GM19452 (cell line): Measurements from ENCODE around the gene TMEM63C.
"Not testable (repeated sequence)": the region's sequence is repeated elsewhere in the genome, so short reads cannot be mapped to it uniquely, and the experiment has no call there.

Experiments used
- ATAC-seq: cut with Tn5 transposase; IDR thresholded peaks from one replicate; pipeline ENCODE4 v1.9.1; 2021; ENCODE audit not compliant: unreplicated experiment

TMEM63C gene

GRCh38 chr14:77275601-77276017 is 94.0 kb downstream of the TMEM63C start:
- ATAC-seq: no peak

GRCh38 chr14:77276295-77276935 is 94.8 kb downstream of the TMEM63C start:
- ATAC-seq: no peak

GRCh38 chr14:77276959-77277358 is 95.4 kb downstream of the TMEM63C start:
- no peak for ATAC-seq

GRCh38 chr14:77278461-77279230 is 97.0 kb downstream of the TMEM63C start:
- no peak for ATAC-seq

GRCh38 chr14:77279719-77280118 is 98.1 kb downstream of the TMEM63C start:
- no peak for ATAC-seq

GRCh38 chr14:77280921-77281320 is 99.3 kb downstream of the TMEM63C start:
- ATAC-seq: not testable (repeated sequence)

- ATAC-seq: no peak
Observed at GRCh38 chr14:77281852-77282410, 100.3 kb downstream of the TMEM63C start.

GRCh38 chr14:77284066-77284465 is 102.5 kb downstream of the TMEM63C start:
- ATAC-seq: no peak

- ATAC-seq: no peak
Observed at GRCh38 chr14:77284466-77284865, 102.9 kb downstream of the TMEM63C start.

GRCh38 chr14:77286576-77286975 is 105.0 kb downstream of the TMEM63C start:
- no peak for ATAC-seq

- ATAC-seq: no peak
Observed at GRCh38 chr14:77290705-77291104, 109.1 kb downstream of the TMEM63C start.

GRCh38 chr14:77296155-77296554 is 114.6 kb downstream of the TMEM63C start:
- ATAC-seq: no peak

- ATAC-seq: no peak
Observed at GRCh38 chr14:77296906-77297305, 115.3 kb downstream of the TMEM63C start.

GRCh38 chr14:77299771-77300170 is 118.2 kb downstream of the TMEM63C start:
- no peak for ATAC-seq

- ATAC-seq: no peak
Observed at GRCh38 chr14:77301103-77301502, 119.5 kb downstream of the TMEM63C start.

GRCh38 chr14:77302926-77303325 is 121.3 kb downstream of the TMEM63C start:
- no peak for ATAC-seq

- ATAC-seq: no peak
Observed at GRCh38 chr14:77303417-77304156, 122.0 kb downstream of the TMEM63C start.

GRCh38 chr14:77305696-77306095 is 124.1 kb downstream of the TMEM63C start:
- no peak for ATAC-seq

GRCh38 chr14:77306416-77306815 is 124.8 kb downstream of the TMEM63C start:
- no peak for ATAC-seq

- no peak for ATAC-seq
Observed at GRCh38 chr14:77306851-77307496, 125.4 kb downstream of the TMEM63C start.
